ENCODE results near the gene MRPS15.

MRPS15 gene

DNA sequence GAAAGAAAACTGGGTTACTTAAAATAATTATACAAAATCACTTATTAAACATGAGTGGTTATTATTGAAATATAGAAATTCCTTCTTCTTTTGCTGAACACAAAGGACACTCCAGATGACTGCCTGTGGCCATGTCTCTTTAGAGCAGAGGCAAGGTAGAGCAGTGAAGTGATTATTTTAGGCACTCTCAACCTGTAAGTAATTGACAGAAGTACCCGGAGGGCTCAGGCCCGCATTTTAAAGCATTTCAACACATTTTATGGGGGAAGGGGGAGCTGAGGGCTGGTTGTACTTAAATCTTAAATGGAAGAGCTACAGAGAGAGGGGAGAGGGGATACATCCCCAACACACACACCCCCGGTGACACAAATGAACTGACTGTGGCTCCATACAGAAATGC is 24.1 kb downstream of the MRPS15 start:
- intact Hi-C loops (cut with DNase I; ENCODE audit: low total_unique reads): no loop called here
- TF ChIP-seq, protein P1, sequence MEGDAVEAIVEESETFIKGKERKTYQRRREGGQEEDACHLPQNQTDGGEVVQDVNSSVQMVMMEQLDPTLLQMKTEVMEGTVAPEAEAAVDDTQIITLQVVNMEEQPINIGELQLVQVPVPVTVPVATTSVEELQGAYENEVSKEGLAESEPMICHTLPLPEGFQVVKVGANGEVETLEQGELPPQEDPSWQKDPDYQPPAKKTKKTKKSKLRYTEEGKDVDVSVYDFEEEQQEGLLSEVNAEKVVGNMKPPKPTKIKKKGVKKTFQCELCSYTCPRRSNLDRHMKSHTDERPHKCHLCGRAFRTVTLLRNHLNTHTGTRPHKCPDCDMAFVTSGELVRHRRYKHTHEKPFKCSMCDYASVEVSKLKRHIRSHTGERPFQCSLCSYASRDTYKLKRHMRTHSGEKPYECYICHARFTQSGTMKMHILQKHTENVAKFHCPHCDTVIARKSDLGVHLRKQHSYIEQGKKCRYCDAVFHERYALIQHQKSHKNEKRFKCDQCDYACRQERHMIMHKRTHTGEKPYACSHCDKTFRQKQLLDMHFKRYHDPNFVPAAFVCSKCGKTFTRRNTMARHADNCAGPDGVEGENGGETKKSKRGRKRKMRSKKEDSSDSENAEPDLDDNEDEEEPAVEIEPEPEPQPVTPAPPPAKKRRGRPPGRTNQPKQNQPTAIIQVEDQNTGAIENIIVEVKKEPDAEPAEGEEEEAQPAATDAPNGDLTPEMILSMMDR (IDR thresholded peaks at IDR 0.05): no peak
- H3K9me3 ChIP-seq: no peaks in the 10 kb centered on the region

DNA sequence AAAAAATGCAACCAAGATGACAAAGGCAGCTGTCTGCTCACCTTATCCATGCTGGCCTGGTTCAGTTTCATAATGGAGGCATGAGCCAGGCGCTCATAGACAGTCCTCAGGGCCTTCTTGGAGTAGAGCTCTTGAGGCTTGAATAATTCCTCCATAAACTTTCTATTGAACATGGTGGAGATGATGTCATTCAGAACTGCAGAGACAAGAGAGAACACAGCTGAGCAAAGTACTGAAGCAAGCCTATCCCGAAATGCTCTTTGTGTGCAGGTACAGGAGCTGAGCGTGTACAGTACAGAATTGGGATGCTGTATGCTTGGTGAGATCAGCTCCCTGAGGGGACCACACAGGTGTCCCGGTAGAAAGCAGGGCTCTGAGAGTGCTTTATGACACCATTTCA is 25.5 kb downstream of the MRPS15 start:
- intact Hi-C loops (cut with DNase I; ENCODE audit: low total_unique reads): no loop called here
- H3K36me3 ChIP-seq: peaks cover 0 to 24% (median 11%) of the 10 kb centered on the region in 3 donors
- H3K27ac ChIP-seq: no peak overlapping the region
- no peaks in the 10 kb centered on the region for H3K27me3 ChIP-seq
- no peak for DNase-seq
- TF ChIP-seq, protein P1 (IDR thresholded peaks at IDR 0.05): no peak
- no peak overlapping the region for H3K4me3 ChIP-seq
- H3K4me1 ChIP-seq: no peaks in the 10 kb centered on the region
- H3K9me3 ChIP-seq: no peaks in the 10 kb centered on the region

More for the DNA sequence above, 24.1 kb downstream of the MRPS15 start:
- no peak for DNase-seq
- H3K27me3 ChIP-seq: no peaks in the 10 kb centered on the region
- H3K36me3 ChIP-seq: peaks cover 0 to 17% (median 11%) of the 10 kb centered on the region in 3 donors
- H3K4me1 ChIP-seq: no peaks in the 10 kb centered on the region
- no peak overlapping the region for H3K27ac ChIP-seq
- H3K4me3 ChIP-seq: no peak overlapping the region

DNA sequence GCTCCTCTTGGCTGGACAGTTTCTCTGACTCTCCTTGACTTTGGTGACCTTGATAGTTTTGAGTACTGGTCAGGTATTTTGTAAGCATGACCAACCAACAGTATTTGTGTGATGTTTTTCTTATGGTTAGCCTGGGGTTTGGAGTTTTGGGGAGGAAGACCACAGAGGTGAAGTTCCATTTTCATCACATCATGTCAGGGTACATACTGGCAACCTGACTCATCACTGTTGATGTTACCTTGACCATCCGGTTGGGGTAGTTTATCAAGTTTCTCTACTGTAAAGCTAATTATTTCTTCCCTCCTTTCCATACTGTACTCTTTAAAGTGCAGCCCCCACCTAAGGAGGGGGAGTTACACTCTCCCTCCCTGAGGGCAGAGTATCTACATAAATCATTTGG is 27.4 kb downstream of the MRPS15 start:
- no peak for DNase-seq
- TF ChIP-seq, protein P1 (IDR thresholded peaks at IDR 0.05): no peak
- no peaks in the 10 kb centered on the region for H3K27me3 ChIP-seq
- no peaks in the 10 kb centered on the region for H3K9me3 ChIP-seq
- H3K4me1 ChIP-seq: no peaks in the 10 kb centered on the region
- H3K36me3 ChIP-seq: peaks cover 4 to 43% (median 15%) of the 10 kb centered on the region in 3 donors
- H3K4me3 ChIP-seq: no peak overlapping the region
- intact Hi-C loops (cut with DNase I; ENCODE audit: low total_unique reads): no loop called here
- no peak overlapping the region for H3K27ac ChIP-seq

DNA sequence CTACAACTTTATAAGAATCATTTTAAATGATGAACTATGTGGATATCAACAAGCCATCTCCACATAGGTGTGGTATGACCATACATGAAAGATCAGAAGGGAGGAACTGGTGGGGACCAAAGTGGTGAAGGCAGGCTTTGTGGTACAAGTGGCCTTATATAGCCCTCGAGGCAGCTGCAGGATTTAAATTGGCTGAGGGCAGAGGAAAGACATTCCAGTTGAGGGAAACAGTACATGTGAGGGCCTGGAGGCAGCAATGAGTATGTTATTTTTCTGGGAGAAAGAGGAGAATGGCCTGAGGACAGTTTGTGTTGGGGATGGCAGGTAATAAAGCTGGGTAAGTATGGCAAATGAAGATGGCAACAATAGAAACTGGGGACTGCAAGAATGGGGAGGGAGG is 31.1 kb downstream of the MRPS15 start:
- Histone ChIP-seq H3K4me1 (no peaks in the 10 kb centered on the region), H3K36me3 (peaks cover 15 to 54% (median 28%) of the 10 kb centered on the region in 3 donors), H3K27ac (no peak overlapping the region), H3K27me3 (no peaks in the 10 kb centered on the region), H3K9me3 (no peaks in the 10 kb centered on the region), H3K4me3 (no peak overlapping the region)
- intact Hi-C loops (cut with DNase I; ENCODE audit: low total_unique reads): no loop called here
- no peak for DNase-seq
- TF ChIP-seq, protein P1 (IDR thresholded peaks at IDR 0.05): no peak

DNA sequence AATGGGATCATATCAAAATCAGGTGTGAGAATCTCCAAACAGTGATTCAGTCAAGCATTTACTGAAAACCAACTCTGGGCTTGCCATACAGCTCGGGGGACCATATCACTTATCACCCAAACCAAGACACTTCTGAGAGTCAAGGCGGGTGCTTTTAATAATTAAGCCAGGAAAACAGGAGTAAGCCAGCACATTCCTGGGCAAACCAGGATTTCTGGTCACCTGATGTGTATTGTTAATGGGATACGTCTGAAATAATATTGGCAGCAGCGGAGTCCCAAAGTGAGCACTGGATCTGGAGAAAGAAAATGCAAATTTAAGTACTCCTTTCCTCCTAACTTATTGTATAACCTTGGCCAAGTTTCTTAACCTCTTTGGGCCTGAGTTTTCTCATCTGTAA is 31.6 kb downstream of the MRPS15 start:
- peaks cover 15 to 50% (median 24%) of the 10 kb centered on the region in 3 donors for H3K36me3 ChIP-seq
- no peaks in the 10 kb centered on the region for H3K27me3 ChIP-seq
- no peaks in the 10 kb centered on the region for H3K4me1 ChIP-seq
- TF ChIP-seq, protein P1 (IDR thresholded peaks at IDR 0.05): no peak
- no peak for DNase-seq
- intact Hi-C loops (cut with DNase I; ENCODE audit: low total_unique reads): no loop called here
- no peak overlapping the region for H3K4me3 ChIP-seq
- no peak overlapping the region for H3K27ac ChIP-seq
- H3K9me3 ChIP-seq: no peaks in the 10 kb centered on the region

DNA sequence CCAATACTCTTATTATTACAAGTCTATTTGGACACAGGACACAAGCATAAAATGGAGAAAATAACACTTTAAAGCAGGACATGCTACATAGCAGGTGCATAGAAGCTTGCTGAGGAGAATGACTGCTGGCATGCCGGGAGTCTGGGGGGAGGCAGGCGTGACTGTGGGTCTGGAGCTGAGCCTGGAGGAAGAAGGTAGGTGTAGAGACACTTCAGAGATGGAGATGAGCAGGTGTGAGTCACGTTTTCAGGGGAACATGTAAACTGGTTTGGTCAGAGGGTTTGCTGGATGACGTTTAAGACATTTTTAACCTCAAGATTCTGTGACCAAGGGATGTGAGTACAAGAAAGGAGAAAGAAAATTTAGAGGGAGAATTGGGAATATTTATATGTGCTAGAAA is 38.4 kb downstream of the MRPS15 start:
- Histone ChIP-seq H3K27ac (no peak overlapping the region), H3K9me3 (no peaks in the 10 kb centered on the region), H3K36me3 (peaks cover 9 to 57% (median 25%) of the 10 kb centered on the region in 3 donors), H3K4me1 (no peaks in the 10 kb centered on the region), H3K27me3 (no peaks in the 10 kb centered on the region), H3K4me3 (no peak overlapping the region)
- intact Hi-C loops (cut with DNase I; ENCODE audit: low total_unique reads): no loop called here
- no peak for DNase-seq
- TF ChIP-seq, protein P1 (IDR thresholded peaks at IDR 0.05): no peak
